ENCODE data around the gene ACADVL.

DNA sequence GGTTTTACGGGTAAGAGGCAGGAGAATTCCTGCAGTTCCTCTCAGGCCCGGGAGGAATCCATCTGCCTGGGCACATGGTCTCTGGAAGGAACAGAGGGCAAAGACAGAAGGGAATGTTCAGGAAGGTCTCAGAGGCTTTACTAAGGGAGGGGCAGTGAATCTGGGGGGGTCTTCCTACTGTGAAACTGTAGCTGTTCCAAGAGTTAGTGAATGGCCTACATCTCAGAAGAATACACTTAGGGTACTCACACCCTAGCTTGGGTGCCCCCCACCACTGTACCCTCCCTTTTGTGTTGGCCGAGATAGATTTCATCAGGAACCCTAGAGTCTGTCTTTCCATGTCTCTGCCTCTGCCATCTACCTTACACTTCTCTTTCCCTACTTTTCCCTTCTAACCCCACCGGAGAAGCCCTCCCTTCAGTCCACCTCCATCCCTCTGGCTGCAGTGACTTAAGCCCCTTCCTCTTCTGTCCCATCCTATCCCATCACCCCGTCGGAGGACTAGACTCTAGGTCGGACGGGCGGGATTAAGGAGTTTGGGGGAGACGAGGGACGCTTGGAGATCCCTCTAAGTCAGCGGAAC lies 418 bp upstream of the ACADVL start:
- TF ChIP-seq CTCF (IDR thresholded peaks at IDR 0.05) (no peak), EZH2 (IDR thresholded peaks at IDR 0.05) (no peak)
